GM12873 (cell line): ENCODE measurements around the gene RSL1D1.

Experiments used
- CTCF ChIP-seq: IDR thresholded peaks from 2 replicates; pipeline ENCODE4 v1.5.1; 2012; ENCODE audit warnings: low read depth, mild to moderate bottlenecking, moderate library complexity, low read length, control low read depth; ENCODE audit not compliant: insufficient read depth; ENCODE audit errors: missing control alignments

The RSL1D1 gene

DNA sequence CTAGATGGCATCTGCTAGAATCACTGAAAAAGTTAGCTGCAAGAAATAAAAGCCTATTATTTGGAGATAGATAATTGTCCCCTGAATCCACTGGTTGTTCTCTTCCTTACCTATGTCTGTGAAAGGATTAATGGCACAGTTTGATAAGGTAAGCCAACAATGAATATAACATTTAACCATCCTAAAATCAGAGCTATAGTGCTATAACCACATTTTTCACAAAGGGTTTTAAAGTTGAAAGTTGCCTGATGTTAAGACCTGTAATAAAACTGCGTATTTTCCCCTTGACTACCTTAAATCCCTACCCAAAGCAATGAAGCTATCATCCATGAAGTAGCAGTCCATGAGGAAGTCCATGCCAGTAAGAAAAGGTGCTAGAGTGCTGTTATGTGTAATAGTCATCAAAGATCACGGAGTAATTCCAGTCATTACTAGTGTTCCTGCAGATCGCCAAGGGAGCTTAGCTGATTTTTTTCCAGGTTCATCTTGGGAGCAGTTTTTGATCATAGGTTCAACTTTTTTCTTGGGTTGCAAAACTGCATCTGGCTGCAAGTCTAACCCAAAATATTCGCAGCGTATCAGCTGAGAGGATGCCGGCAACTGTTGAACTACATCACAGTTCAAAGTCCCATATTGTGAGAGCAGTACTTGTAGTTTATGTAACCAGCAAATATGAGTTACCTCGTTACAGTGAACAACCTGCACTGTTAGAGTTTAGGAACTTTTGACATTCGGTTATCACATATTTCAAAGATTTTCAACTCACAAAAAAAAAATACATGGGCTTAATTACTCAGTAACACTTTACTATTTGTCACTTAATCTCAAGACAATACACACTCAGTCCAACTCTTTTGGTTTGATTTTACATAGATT lies 18.2 kb upstream of the RSL1D1 start:
- TF ChIP-seq CTCF = no peak

DNA sequence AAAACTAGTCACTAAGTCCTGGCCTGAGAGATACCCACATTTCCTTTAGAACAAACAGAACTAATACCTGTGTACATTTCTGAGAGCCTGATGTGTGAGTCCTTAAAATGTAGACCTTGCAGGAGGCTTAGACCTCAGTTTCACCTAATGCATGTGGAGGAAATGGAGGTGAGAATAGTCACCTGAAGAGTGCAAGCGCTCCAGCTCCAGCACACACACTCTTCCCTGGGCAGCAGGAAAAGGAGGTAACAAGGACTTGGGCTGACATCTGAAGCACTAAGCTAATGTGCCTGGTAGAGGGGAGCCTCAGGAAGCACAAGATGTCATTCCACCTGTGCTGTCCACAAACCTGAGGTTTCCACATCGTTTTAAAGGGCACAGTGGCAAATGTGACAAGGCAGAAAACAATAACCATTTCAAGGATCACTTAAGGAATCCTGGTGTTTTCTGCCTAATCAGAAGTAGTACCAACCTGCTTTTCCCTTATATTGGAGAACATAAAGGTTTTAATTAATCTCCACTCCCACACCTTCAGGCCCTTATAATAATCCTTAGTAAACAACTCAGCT lies 17.2 kb upstream of the RSL1D1 start:
- no peak for TF ChIP-seq CTCF

- TF ChIP-seq CTCF = no peak
These were observed 11.1 kb upstream of the RSL1D1 start for GRCh38 chr16:11862489-11862888.

GRCh38 chr16:11857161-11857560 lies 5.8 kb upstream of the RSL1D1 start:
- TF ChIP-seq CTCF = no peak

DNA sequence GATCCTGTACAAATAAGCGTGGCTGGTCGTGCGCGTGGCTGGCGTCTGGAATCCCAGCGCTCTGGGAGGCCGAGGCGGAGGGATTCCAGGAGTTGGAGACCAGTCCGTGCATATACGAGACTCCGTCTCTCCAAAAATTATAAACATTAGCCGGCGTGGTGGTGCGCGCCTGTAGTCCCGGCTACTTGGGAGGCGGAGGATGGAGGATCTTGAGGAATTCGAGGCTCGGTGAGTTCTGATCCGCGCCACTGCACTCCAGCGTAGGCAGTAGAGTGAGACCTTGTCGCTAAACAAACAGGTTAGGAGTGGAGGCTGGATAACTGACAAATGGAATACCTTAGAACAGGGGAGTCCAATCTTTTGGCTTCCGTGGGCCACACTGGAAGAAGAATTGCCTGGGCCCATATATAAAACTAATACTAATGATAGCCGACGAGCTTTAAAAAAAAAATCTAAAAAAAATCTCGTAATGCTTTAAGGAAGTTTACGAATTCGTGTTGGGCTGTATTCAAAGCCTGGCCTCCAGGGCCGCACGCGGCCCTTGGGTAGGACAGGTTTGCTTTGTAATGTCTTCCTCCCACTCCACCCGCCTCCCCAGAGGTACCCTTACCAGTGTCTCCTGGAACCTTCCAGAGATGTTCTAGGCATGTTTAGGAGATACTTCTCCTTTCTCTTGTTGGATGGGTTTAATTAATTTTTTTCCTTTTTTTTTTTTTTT lies 909 bp upstream of the RSL1D1 start:
- no peak for TF ChIP-seq CTCF

GRCh38 chr16:11848842-11849241 lies 2.5 kb downstream of the RSL1D1 start:
- TF ChIP-seq CTCF = no peak

DNA sequence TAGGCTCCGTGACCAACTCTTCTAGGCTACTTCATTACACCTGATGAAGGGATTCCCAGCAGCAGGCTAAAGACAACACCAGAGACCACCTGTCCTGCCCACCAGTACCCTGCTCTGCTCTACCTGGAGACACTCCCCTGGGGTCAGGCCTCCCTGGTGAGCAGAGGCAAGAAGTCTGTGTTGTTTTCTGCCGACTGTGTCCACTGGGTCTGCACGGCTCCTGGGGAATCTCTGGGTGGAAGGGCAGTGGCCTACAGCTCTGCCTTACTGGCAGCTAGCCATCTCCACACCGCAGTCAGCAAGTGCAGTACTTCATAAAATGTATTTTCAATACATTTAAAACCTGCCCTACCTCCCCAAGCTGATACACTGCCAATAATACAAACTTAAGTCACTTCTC lies 6.8 kb downstream of the RSL1D1 start:
- no peak for TF ChIP-seq CTCF
